Bone marrow (tissue), 2 donors: Measurements from ENCODE around the gene SLC17A7.

Source experiments
- DNase-seq, 2 donors: peaks; one replicate each; lab custom pipeline; 2025; lab: John Stamatoyannopoulos, UW

The SLC17A7 gene

DNA sequence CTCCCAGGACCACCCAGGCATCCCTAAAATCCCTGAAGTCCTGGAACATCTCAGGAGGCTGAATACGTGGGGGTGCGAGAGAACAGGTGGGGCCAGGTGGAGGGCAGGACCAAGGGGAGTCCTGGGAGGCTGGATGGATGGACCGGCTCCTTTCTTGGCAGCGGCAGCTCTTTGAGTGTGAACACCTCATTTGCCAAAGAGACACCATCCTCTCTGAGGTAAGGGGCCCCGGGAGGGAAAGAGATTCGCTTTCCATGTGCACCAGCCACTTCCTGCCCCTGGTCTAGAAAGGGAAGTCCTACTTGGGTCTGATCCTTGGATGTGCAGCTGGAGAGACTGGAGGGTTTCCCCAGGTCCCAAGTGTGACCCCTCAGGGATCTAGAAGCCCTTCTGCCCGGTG lies 34.2 kb downstream of the SLC17A7 start:
- DNase-seq: no peak

GRCh38 chr19:49403404-49404187 lies 37.7 kb downstream of the SLC17A7 start:
- no peak for DNase-seq

DNA sequence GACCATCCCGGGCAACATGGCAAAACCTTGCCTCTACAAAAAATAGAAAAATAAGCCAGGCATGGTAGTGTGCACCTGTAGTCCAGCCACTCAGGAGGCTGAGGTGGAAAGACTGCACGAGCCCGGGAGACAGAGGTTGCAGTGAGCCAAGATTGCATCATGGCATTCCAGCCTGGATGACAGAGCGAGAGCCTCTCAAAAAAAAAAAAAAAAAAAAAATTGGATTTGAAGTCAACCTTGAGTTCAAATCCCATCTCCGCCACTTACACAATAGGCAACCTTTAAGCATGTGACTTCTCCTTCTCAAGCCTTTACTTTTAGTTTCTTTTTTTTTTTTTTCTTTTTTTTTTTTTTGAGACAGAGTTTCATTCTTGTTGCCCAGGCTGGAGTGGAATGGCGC lies 41.3 kb downstream of the SLC17A7 start:
- DNase-seq: no peak

DNA sequence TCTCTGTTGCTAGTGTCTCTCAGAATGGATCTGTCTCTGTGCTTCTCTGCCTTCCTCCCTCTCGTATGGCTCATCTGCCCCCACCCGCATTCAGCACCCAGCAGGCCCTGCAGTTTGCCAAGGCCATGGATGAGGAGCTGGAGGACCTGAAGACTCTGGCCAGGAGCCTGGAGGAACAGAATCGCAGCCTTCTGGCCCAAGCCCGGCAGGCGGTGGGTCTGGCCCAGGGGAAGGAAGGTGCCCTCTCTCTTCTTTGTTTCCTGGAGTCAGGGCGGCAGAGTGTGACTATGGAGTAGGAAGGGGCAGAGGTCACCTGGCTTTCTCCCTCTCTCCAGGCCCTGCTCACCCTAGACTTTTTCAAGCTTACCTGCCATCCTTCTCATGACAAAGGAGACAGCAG lies 42.4 kb downstream of the SLC17A7 start:
- no peak for DNase-seq

DNA sequence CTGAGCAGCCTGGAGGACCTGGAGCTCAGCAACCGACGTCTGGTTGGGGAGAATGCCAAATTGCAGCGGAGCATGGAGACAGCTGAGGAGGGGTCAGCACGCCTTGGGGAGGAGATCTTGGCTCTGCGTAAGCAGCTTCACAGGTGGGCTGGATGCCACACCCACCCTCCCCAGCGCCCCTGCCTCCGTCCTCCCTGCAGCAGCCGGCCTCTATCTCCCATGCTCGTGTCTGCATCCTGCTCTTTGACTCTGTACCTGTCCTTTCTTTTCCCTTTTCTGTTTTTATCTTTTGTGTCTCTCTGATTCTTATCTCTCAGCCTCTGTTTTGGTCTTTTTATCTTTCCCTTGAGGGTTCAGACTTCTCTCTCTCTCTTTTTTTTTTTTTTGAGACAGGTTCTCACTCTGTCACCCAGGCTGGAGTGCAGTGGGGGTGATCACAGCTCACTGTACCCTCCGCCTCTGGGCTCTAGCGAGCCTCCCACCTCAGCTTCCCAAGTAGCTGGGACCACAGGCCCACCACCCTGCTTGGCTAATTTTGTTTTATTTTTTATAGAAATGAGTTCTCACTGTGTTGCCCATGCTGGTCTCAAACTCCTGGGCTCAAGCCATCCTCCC lies 43.2 kb downstream of the SLC17A7 start:
- no peak for DNase-seq

DNA sequence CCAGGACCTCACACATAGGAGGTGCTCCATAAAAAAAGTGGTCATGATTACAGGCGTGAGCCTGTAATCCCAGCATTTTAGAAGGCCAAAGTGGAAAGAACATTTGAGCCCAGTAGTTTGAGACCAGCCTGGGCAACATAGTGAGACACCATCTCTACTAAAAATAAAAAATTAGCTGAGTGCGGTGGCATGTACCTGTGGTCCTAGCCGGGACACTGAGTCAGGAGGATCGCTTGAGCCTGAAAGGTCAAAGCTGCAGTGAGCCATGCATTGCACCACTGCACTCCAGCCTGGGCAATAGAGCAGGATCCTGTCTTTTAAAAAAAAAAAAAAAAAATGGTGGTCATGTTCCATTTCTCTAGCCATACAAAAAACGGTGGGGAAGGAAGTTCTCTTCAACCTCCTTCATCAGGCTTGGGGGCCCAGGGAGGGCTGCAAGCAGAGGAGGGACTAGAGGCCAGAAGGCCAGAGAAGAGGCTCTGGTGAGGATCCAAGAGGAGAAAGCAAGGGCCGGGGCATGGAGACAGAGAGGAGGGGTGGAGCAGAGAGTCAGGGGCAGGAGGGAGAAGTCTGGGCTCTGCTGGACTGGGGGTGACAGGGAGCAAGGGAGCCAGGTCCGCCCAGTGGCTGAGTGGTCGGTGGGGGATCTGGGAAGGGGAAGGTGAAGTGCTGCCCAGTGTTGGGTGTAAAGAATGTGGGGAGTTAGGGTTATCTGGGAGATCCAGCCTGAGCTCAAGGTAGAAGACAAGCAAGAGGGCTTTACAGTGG lies 44.4 kb downstream of the SLC17A7 start:
- no peak for DNase-seq

- no peak for DNase-seq
Measured at GRCh38 chr19:49395581-49396407, 45.5 kb downstream of the SLC17A7 start.

DNA sequence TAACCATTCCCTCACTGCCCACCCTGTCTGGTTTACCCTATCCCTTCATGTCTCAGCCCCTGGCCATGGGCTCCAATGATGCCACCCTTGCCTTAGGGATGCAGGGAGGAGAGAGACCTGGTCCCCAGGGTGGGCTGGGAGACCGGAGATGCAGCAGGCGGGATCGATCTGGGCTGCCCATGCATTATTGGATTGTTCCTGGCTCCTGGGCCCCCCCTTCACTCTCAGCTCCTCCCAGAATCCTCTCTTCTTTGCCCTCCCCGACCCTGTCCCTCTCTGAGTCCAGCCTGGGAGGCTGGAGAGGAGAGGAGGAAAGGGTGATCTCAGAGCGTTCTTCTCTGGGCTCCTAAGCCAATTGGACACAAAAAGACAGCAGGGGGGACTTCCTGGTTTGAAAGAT lies 47.4 kb downstream of the SLC17A7 start:
- no peak for DNase-seq

GRCh38 chr19:49391581-49392399 lies 49.5 kb downstream of the SLC17A7 start:
- DNase-seq: peak; percentile 41 to 59

GRCh38 chr19:49390929-49391359 lies 50.4 kb downstream of the SLC17A7 start:
- DNase-seq: no peak

DNA sequence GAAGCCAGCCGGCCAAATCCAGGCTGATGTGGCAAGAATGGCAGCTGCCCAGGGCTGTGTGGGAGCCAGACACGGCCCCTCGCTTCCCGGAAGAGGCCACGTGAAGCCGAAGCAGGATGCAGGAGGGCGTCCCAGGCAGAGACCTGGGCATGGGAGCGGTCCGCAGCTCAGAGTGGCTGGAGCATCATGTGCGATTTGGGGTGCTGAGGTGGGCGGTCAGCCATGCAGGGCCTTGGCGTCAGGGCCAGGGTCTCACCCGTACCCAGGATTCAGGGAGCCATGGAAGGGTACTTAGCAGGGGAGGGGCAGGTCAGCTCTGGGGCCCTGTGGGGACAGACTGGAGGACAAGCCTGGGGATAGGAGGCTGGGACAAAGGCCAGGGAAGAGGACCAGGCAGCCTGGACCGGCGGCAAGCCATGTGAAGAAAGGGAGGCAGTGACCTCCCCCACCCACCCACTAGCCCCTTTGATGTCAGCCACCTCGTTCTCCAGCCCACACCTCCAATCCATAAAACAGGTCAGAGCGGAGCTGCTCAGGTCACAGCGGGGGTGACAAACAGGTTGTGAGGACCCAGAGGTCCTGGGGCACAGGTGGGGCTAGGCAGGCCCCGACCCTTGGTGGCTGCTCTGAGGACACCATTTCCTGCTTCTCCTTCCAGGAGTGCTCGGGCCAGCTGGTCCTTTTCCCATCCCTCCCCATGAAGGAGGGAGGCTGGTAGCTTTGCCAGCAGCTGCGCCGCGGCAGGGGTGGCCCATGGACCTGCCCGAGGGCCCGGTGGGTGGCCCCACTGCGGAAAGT lies 51.0 kb downstream of the SLC17A7 start:
- DNase-seq: no peak

GRCh38 chr19:49389406-49389805 lies 51.9 kb downstream of the SLC17A7 start:
- DNase-seq: no peak

DNA sequence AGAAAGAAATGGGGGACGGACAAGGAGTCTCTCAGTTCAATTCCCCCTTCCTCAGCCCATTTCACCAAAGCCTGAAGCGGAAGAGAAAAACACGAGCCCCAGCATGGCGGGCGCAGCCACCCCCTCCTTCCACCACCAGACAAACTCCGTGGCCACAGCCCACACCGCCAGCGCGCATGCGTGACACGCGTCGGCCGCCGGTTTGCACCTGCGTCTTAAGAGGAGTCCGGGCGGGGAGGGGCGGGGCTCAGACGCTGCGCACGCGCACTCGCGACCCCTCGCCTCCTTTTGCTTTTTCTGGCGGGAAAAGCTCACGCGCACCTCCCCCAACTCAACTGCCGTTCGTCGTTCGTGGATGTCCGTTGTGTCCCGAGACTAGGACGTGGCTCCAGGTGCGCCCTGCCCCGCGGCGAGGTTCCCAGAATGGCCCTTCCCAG lies 53.4 kb downstream of the SLC17A7 start, which contains the start of gene KASH5:
KASH5 (plus strand) TSS at position 314 of the 437 bp plus-strand sequence. CDS start 2,635 bp downstream, outside the sequence.
- no peak for DNase-seq

GRCh38 chr19:49383599-49383998 lies 57.7 kb downstream of the SLC17A7 start:
- DNase-seq: no peak

- no peak for DNase-seq
Measured at GRCh38 chr19:49382639-49383038, 58.7 kb downstream of the SLC17A7 start.

GRCh38 chr19:49380391-49380790 lies 60.9 kb downstream of the SLC17A7 start:
- no peak for DNase-seq
